ENCODE measurements around the gene OR52W1. TPM values are rescaled to one million over a fixed set of nuclear protein-coding genes. Genes with fewer than 3 reads are reported as not detected.
"Not testable (repeated sequence)": the region's sequence is repeated elsewhere in the genome, so short reads cannot be mapped to it uniquely, and the experiment has no call there.

Gene OR52W1
- total RNA-seq, 1 donor from 2014 or later: not detected

GRCh38 chr11:6217722-6218121 is 18.7 kb downstream of the OR52W1 start:
- DNase-seq (ENCODE audit: low read depth): no peak

- peak; percentile 92 for DNase-seq (ENCODE audit: low read depth)
These were observed 20.3 kb downstream of the OR52W1 start for GRCh38 chr11:6219359-6219758.

- no peak for DNase-seq (ENCODE audit: low read depth)
These were observed 24.8 kb downstream of the OR52W1 start for GRCh38 chr11:6223854-6224253.

GRCh38 chr11:6224421-6224820 is 25.4 kb downstream of the OR52W1 start:
- DNase-seq (ENCODE audit: low read depth): no peak

GRCh38 chr11:6225024-6225423 is 26.0 kb downstream of the OR52W1 start:
- DNase-seq (ENCODE audit: low read depth): no peak

- DNase-seq (ENCODE audit: low read depth): no peak
These were observed 26.9 kb downstream of the OR52W1 start for GRCh38 chr11:6225896-6226295.

- DNase-seq (ENCODE audit: low read depth): no peak
These were observed 29.5 kb downstream of the OR52W1 start for GRCh38 chr11:6228520-6228919.

GRCh38 chr11:6229911-6230310 is 30.9 kb downstream of the OR52W1 start:
- no peak for DNase-seq (ENCODE audit: low read depth)

- DNase-seq (ENCODE audit: low read depth): no peak
These were observed 33.9 kb downstream of the OR52W1 start for GRCh38 chr11:6232899-6233298.

- DNase-seq (ENCODE audit: low read depth): no peak
These were observed 35.0 kb downstream of the OR52W1 start for GRCh38 chr11:6233984-6234386.

GRCh38 chr11:6234387-6235107 is 35.5 kb downstream of the OR52W1 start, which contains the start of gene FHIP1B:
TSS of gene FHIP1B (minus strand) at chr11:6234636. CDS start at chr11:6224516, 10,120 bp downstream.
- DNase-seq (ENCODE audit: low read depth): peak; percentile 99

GRCh38 chr11:6237266-6237665 is 38.2 kb downstream of the OR52W1 start:
- no peak for DNase-seq (ENCODE audit: low read depth)

- DNase-seq (ENCODE audit: low read depth): no peak
These were observed 38.8 kb downstream of the OR52W1 start for GRCh38 chr11:6237761-6238302.

- no peak for DNase-seq (ENCODE audit: low read depth)
These were observed 39.9 kb downstream of the OR52W1 start, which contains the start of gene CNGA4 for GRCh38 chr11:6238902-6239301. TSS of gene CNGA4 (plus strand) at chr11:6239089. CDS start at chr11:6239207, 118 bp downstream.

GRCh38 chr11:6240139-6240538 is 41.1 kb downstream of the OR52W1 start:
- no peak for DNase-seq (ENCODE audit: low read depth)

- no peak for DNase-seq (ENCODE audit: low read depth)
These were observed 41.8 kb downstream of the OR52W1 start for GRCh38 chr11:6240781-6241180.

GRCh38 chr11:6241316-6241715 is 42.3 kb downstream of the OR52W1 start:
- DNase-seq (ENCODE audit: low read depth): no peak

- no peak for DNase-seq (ENCODE audit: low read depth)
These were observed 46.5 kb downstream of the OR52W1 start for GRCh38 chr11:6245536-6245935.

GRCh38 chr11:6248248-6248647 is 49.2 kb downstream of the OR52W1 start:
- no peak for DNase-seq (ENCODE audit: low read depth)

GRCh38 chr11:6248897-6249296 is 49.9 kb downstream of the OR52W1 start:
- not testable (repeated sequence) for DNase-seq (ENCODE audit: low read depth)
